GM18499 (cell line): ENCODE measurements around the gene MYBPC1.
"Not testable (repeated sequence)": the region's sequence is repeated elsewhere in the genome, so short reads cannot be mapped to it uniquely, and the experiment has no call there.

Experiments used
- ATAC-seq: cut with Tn5 transposase; IDR thresholded peaks from one replicate; pipeline ENCODE4 v1.9.1; 2021; ENCODE audit warnings: moderate number of reproducible peaks; ENCODE audit not compliant: insufficient read depth, unreplicated experiment

Gene MYBPC1

GRCh38 chr12:101653030-101653429 lies 58.3 kb downstream of the MYBPC1 start:
- ATAC-seq, result no peak

GRCh38 chr12:101653503-101653902 lies 58.7 kb downstream of the MYBPC1 start:
- no peak for ATAC-seq

- no peak for ATAC-seq
Measured at GRCh38 chr12:101654442-101654841, 59.7 kb downstream of the MYBPC1 start.

- no peak for ATAC-seq
Measured at GRCh38 chr12:101655393-101655792, 60.6 kb downstream of the MYBPC1 start.

GRCh38 chr12:101660662-101661061 lies 65.9 kb downstream of the MYBPC1 start:
- not testable (repeated sequence) for ATAC-seq

GRCh38 chr12:101663298-101663697 lies 68.5 kb downstream of the MYBPC1 start:
- no peak for ATAC-seq

- ATAC-seq, result no peak
Measured at GRCh38 chr12:101664992-101665391, 70.2 kb downstream of the MYBPC1 start.

GRCh38 chr12:101666052-101666728 lies 71.4 kb downstream of the MYBPC1 start:
- ATAC-seq, result no peak

GRCh38 chr12:101667591-101667990 lies 72.8 kb downstream of the MYBPC1 start:
- no peak for ATAC-seq

GRCh38 chr12:101670007-101670671 lies 75.4 kb downstream of the MYBPC1 start:
- no peak for ATAC-seq

- peak; percentile 58 for ATAC-seq
Measured at GRCh38 chr12:101671157-101671791, 76.5 kb downstream of the MYBPC1 start.

- no peak for ATAC-seq
Measured at GRCh38 chr12:101671833-101672232, 77.1 kb downstream of the MYBPC1 start.

GRCh38 chr12:101675555-101675954 lies 80.8 kb downstream of the MYBPC1 start:
- ATAC-seq, result no peak

GRCh38 chr12:101676497-101676896 lies 81.7 kb downstream of the MYBPC1 start:
- ATAC-seq, result not testable (repeated sequence)

- no peak for ATAC-seq
Measured at GRCh38 chr12:101678081-101678480, 83.3 kb downstream of the MYBPC1 start.

- no peak for ATAC-seq
Measured at GRCh38 chr12:101680240-101680639, 85.5 kb downstream of the MYBPC1 start.

- no peak for ATAC-seq
Measured at GRCh38 chr12:101680647-101681046, 85.9 kb downstream of the MYBPC1 start.

- not testable (repeated sequence) for ATAC-seq
Measured at GRCh38 chr12:101681627-101682026, 86.9 kb downstream of the MYBPC1 start.

GRCh38 chr12:101685092-101685491 lies 90.3 kb downstream of the MYBPC1 start:
- no peak for ATAC-seq

- ATAC-seq, result no peak
Measured at GRCh38 chr12:101686176-101686575, 91.4 kb downstream of the MYBPC1 start.

GRCh38 chr12:101690544-101691098 lies 95.8 kb downstream of the MYBPC1 start:
- ATAC-seq, result no peak
